Stimulated activated CD4-positive, alpha-beta T cell treated with anti-CD3 and anti-CD28 coated beads, Interleukin-4, amount 100 ng/mL, for 4 hours (primary cell): ENCODE data around the gene OR8D1.
"Not testable (repeated sequence)": the region's sequence is repeated elsewhere in the genome, so short reads cannot be mapped to it uniquely, and the experiment has no call there.

Source experiments
- DNase-seq, 2 experiments: peaks; one replicate each; pipeline ENCODE4 v3.0.0-alpha.2; 2020

Gene OR8D1

DNA sequence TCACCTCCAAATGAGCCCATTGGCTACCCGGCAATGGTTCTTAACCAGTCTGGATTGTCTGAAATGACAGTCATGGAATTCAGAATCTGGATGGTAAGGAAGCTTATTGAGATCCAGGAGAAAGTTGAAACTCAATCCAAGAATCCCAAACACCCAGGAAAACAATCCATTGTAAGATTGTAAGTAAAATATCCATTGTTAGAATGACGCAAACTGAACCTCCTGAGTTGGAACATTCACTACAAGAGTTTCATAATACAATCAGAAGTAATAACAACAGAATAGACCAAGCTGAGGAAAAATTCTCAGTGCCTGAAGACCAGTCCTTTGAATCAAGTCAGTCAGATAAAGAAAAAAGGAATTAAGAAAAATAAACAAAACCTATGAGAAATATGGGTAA is 35.5 kb downstream of the OR8D1 start:
- no peak for DNase-seq

DNA sequence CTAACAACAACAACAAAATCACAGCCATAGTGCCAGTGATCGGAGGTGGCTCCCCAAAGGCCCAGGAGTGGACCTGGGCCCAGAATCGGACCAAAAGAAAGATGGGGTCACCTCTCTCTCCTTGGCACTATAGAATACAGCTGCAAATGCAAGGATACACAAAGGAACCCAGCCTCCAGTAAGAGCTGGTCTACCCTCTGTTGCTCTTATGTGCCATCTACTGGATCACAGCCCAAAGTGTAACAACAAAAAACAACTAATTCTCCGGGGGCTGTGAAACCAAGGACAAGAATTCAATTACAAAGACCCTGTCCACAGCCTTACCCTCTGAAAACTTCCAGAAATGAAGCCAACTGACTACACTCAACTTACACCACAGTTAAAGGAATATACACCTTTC is 35.9 kb downstream of the OR8D1 start:
- no peak for DNase-seq

DNA sequence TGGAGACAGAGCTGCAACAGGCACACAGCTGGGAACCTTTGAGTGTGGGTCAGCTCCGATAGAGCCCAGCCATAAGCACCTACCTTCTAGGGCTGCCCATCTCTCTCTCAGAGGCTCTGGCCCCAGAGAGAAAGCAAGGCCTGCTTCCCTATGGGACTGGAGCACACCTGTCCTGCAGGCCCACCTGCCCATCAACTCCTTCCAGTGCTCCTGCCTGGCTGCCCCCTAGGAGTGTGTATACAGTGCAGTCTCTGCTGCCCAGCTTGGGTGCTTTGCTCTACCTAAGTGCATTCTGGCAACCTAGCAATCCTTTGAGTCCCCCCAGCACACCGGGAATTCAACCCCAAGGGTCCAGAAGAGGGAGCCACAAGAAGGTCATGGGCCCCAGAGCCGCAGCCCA is 36.5 kb downstream of the OR8D1 start:
- no peak for DNase-seq

DNA sequence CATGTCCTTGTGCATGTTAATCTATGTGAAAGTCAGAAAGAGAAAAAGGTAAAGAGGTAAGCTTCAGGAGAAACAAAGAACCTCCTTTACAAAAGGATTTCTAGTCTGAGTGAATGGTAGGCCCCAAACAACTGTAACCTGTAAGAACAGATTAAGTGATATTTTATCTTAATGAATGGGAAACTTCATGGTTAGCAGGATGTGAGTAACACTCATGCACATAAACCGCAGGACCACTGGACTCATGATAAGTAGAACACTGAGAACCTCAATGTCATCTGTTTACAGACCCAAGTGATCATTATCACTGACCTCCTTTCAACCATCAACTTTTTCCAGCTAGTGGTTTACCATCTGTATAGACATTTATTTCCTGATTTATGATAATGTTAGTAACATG is 37.7 kb downstream of the OR8D1 start:
- DNase-seq: no peak

DNA sequence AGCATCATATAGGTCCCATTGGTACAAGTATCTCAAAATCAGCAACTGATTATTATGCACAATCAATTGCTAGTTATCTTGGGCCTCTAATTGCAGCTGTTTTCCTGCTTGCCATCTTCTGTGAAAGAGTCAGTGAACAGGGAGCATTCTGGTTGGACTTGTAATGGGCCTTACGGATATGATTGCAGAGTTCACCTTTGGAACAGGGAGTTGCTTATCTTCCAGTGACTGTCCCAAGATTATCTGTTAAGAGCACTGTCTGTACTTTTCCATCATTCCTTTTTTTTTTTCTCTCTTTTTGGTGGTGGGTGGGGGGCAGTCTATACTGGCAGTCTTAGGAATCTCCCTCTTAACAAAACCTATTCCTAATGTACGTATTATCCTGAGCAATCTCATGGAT is 39.7 kb downstream of the OR8D1 start:
- no peak for DNase-seq

DNA sequence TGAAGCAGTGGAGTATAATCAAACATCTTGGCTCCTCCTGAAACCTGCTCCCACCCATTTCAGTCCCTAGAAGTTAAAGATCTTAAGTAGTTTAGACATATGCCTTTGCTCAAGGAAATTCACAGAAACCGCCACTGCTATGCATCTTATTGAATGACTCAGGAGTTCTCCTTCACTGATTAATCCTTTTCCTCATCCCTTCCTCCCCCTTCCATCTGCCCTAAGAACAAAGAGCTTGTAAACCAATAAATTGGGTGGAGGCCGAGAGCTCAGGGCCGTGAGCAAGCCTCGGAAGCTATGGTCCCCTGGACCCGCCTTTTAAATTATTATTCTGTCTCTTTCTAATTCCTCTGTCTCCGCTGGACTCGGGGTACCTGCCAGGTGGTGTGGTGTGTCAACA is 42.9 kb downstream of the OR8D1 start:
- not testable (repeated sequence) for DNase-seq

DNA sequence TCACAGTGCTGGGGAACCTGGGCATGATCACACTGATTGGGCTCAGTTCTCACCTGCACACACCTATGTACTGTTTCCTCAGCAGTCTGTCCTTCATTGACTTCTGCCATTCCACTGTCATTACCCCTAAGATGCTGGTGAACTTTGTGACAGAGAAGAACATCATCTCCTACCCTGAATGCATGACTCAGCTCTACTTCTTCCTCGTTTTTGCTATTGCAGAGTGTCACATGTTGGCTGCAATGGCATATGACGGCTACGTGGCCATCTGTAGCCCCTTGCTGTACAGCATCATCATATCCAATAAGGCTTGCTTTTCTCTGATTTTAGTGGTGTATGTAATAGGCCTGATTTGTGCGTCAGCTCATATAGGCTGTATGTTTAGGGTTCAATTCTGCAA is 48.7 kb downstream of the OR8D1 start:
- not testable (repeated sequence) for DNase-seq

DNA sequence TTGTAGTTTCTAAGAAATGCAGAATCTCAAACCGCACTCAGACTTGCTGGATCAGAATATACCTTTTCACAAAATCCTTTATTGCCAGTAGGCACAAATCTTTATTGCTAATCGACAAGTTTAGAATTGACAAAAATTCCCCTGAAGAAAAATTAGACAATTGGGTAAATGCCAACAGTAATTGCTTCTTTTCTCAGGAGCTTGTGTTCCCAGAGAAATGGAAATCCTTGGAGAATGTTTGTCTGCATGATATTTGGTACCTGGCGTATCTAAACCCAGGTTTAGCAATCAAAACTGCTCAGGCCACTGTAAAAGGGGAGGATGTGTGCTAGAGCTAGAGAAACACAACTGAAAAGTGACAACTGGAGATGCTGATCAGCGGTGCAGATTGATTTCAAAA is 57.7 kb downstream of the OR8D1 start, which contains the start of gene OR8G5:
OR8G5 (plus strand) TSS at position 301 of the 400 bp plus-strand sequence. CDS start 8,556 bp downstream, outside the sequence.
- no peak for DNase-seq
